ENCODE data around the gene FGF12. TPM values are rescaled to one million over a fixed set of nuclear protein-coding genes. Genes with fewer than 3 reads are reported as not detected.

Gene FGF12
- total RNA-seq, 2 donors from 2014 or later, result 1.5 TPM; not detected in 1

DNA sequence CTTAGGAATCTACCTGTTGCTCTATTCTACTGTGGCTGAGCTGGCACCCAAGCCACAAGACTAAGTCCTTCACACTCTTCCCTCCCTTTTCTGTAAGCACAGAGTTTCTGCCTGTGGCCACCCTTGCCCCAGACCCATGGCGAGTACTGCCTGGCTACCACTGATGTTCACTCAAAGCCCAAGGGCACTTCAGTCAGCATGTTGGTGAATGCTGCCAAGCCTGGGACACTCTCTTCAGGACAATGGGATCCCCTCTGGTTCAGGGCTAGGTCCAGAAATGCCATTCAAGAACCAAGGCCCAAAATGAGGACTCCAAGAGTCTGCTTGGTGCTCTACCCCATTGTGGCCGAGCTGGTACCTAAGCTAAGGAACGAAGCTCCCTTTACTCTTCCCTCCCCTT is 184.2 kb downstream of the FGF12 start:
- TF ChIP-seq, protein P1, sequence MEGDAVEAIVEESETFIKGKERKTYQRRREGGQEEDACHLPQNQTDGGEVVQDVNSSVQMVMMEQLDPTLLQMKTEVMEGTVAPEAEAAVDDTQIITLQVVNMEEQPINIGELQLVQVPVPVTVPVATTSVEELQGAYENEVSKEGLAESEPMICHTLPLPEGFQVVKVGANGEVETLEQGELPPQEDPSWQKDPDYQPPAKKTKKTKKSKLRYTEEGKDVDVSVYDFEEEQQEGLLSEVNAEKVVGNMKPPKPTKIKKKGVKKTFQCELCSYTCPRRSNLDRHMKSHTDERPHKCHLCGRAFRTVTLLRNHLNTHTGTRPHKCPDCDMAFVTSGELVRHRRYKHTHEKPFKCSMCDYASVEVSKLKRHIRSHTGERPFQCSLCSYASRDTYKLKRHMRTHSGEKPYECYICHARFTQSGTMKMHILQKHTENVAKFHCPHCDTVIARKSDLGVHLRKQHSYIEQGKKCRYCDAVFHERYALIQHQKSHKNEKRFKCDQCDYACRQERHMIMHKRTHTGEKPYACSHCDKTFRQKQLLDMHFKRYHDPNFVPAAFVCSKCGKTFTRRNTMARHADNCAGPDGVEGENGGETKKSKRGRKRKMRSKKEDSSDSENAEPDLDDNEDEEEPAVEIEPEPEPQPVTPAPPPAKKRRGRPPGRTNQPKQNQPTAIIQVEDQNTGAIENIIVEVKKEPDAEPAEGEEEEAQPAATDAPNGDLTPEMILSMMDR (IDR thresholded peaks at IDR 0.05), result no peak
- no peaks in the 10 kb centered on the region for H3K36me3 ChIP-seq
- H3K4me1 ChIP-seq (ENCODE audit: control insufficient read depth in 1 of 2, low read depth in 2 of 2), result no peaks in the 10 kb centered on the region
- no peak overlapping the region for H3K4me3 ChIP-seq
- no peak overlapping the region for H3K27ac ChIP-seq
- H3K9me3 ChIP-seq, result no peaks in the 10 kb centered on the region
- ATAC-seq (ENCODE audit: insufficient number of reproducible peaks, low FRiP score, low read depth) (no peak), DNase-seq (ENCODE audit: low spot score) (no peak)
- no peaks in the 10 kb centered on the region for H3K27me3 ChIP-seq (replicated peaks; ENCODE audit: insufficient read depth)

DNA sequence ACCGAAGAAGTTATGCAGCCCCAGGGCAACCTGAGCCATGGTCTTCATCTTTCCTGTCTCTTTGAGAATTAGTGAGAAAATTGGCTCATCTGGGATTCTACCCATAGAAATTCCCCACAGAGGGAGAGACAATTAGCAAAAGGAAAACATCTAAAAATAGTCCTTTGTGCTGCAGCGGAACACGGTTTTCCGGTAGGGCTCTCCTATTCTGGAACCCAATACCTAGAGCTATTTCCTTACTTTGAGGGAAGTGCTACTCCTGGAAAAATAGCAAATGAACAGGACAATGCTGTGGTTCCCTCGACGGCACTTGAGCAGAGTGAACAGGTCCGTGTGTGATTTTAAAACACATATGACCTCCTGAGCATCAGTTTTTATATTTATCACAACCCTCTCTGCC is 210.5 kb downstream of the FGF12 start:
- no peaks in the 10 kb centered on the region for H3K36me3 ChIP-seq
- H3K4me1 ChIP-seq (ENCODE audit: control insufficient read depth in 1 of 2, low read depth in 2 of 2), result peaks cover 5 to 15% of the 10 kb centered on the region in 2 donors
- no peaks in the 10 kb centered on the region for H3K9me3 ChIP-seq
- no peak overlapping the region for H3K4me3 ChIP-seq
- no peak overlapping the region for H3K27ac ChIP-seq
- ATAC-seq (ENCODE audit: insufficient number of reproducible peaks, low FRiP score, low read depth) (no peak), DNase-seq (ENCODE audit: low spot score) (no peak)
- TF ChIP-seq, protein P1 (IDR thresholded peaks at IDR 0.05), result no peak
- no peaks in the 10 kb centered on the region for H3K27me3 ChIP-seq (replicated peaks; ENCODE audit: insufficient read depth)

- Histone ChIP-seq H3K27ac (no peak overlapping the region), H3K27me3 (replicated peaks; ENCODE audit: insufficient read depth) (no peaks in the 10 kb centered on the region), H3K9me3 (no peaks in the 10 kb centered on the region), H3K4me1 (ENCODE audit: control insufficient read depth in 1 of 2, low read depth in 2 of 2) (peaks cover 5 to 15% of the 10 kb centered on the region in 2 donors), H3K36me3 (no peaks in the 10 kb centered on the region), H3K4me3 (no peak overlapping the region)
- TF ChIP-seq, protein P1 (IDR thresholded peaks at IDR 0.05), result no peak
- ATAC-seq (ENCODE audit: insufficient number of reproducible peaks, low FRiP score, low read depth), result no peak
- no peak for DNase-seq (ENCODE audit: low spot score)
Observed at GRCh38 chr3:192515664-192516045, 211.7 kb downstream of the FGF12 start.

DNA sequence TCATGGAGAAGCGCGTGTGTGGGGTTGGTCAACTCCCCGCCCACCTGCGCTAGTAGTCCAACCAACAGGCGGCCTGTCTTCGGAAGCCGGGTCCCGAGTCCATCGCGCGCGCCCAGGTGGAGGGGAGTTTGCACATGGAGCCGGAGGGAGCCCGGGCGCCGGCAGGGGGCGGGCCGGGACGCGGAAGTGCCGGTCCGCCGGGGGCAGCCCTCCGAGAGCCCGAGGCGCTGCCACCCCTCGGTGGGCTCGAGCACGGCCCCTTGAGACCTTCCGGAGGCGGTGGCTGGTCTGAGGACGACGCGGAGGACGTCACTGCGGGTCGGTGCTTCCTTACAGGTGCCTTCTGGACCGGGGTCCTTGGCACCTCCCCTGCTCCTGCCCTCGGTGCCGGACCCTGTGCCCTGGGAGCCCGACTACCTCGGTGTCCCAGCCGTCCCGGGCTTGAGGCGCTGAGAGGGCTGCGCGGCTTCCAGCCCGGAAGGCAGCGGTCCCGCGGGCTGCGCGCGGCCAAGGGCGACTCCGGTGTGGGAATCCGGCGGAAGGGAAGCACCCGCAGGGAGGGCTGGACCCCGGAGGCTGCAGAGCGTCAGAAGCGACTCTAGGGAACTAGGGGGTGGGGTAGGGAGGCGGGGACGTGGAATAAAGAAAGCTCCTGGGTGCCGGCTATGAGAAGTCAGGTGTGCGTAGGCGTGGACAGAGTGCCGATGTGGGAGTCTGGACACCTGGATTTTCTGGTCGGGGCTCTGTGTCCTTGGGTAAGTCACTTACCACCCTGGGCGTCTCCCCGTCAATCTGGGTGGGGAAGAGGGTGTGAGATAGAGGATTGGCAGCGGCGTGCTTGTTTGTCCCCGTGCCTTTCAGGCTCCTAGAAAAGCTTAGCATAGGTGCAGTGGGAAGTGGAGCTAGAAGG is 212.3 kb downstream of the FGF12 start:
- TF ChIP-seq, protein P1 (IDR thresholded peaks at IDR 0.05), result peak; percentile 8
- no peak for ATAC-seq (ENCODE audit: insufficient number of reproducible peaks, low FRiP score, low read depth)
- no peak for DNase-seq (ENCODE audit: low spot score)
- Histone ChIP-seq H3K4me1 (ENCODE audit: control insufficient read depth in 1 of 2, low read depth in 2 of 2) (peaks cover 5 to 15% of the 10 kb centered on the region in 2 donors), H3K36me3 (no peaks in the 10 kb centered on the region), H3K27ac (no peak overlapping the region), H3K27me3 (replicated peaks; ENCODE audit: insufficient read depth) (no peaks in the 10 kb centered on the region), H3K9me3 (no peaks in the 10 kb centered on the region), H3K4me3 (peak overlapping the region; percentile 66)

- H3K4me1 ChIP-seq (ENCODE audit: control insufficient read depth in 1 of 2, low read depth in 2 of 2), result peaks cover 5 to 15% of the 10 kb centered on the region in 2 donors
- no peaks in the 10 kb centered on the region for H3K9me3 ChIP-seq
- TF ChIP-seq, protein P1 (IDR thresholded peaks at IDR 0.05), result no peak
- H3K27ac ChIP-seq, result no peak overlapping the region
- ATAC-seq (ENCODE audit: insufficient number of reproducible peaks, low FRiP score, low read depth) (no peak), DNase-seq (ENCODE audit: low spot score) (no peak)
- H3K4me3 ChIP-seq, result peak overlapping the region; percentile 66
- no peaks in the 10 kb centered on the region for H3K27me3 ChIP-seq (replicated peaks; ENCODE audit: insufficient read depth)
- H3K36me3 ChIP-seq, result no peaks in the 10 kb centered on the region
Observed at GRCh38 chr3:192514081-192514753, 213.1 kb downstream of the FGF12 start.

All from thoracic aorta (tissue), 2 donors.